ENCODE data around the gene VEZT.

Gene VEZT

DNA sequence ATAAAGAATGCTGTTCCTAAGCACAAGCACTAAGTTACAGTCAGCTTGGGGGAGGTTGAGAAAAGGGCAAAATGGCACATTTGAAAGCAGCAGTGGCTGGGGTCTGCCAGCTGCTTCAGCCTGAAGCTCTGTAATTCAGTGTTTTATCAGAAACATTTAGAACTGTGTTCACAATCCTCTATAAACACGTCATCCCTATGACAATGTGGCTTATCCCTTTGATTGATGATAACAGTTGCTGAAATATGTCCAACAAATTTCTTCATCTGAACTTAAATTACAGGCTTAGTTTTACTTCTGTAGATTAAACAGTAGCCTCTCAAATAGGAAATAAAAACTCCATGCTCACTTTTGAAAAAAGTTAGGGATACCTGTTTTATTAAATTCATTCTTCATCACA is 108.8 kb downstream of the VEZT start:
- no peak for DNase-seq

DNA sequence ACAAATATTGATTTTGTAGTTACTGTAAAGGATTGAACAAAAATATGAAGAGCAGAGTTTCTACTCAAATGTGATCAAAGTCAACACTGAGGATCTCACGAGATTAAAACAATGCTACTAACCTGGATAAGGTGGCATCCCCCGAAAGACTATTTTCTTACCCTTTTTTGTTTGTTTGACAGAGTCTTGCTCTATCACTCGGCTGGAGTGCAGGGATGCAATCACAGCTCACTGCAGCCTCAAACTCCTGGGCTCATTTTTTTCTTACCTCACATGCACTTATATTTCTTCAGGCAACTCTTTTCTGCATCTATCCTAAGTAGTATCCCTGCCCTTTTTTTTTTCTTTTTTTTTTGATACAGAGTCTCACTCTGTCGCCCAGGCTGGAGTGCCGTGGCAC is 109.2 kb downstream of the VEZT start:
- no peak for DNase-seq

DNA sequence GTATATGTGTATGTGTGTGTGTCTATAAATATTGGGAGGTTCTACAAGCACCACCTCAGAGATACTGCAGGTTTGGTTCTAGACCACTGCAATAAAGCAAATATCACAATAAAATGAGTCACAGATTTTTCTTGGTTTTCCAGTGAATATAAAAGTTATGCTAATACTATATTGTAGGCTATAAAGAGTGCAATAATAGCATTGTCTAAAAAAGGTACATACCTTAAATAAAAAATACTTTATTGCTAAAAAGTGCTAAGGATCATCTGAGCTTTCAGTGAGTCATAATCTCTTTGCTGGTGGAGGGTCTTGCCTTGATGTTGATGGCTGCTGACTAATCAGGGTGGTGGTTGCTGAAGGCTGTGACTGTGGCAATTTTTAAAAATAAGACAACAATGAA is 111.1 kb downstream of the VEZT start:
- DNase-seq = no peak

DNA sequence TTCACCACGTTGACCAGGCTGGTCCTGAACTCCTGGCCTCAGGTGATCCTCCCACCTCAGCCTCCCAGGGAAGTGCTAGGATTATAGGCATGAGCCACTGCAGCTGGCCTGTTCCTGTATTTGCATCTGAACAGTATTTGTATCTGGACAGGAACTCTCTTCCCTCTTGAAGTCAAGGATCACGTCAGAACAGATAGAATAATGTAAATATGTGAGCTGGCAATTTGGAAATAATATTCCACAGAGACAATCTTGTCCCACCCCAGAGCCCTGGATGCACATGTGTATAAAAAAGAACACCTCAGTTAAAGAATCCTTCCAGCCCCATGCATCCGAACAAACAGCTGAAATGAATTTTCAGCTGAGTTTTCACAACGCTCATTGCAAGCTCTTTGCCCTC is 118.3 kb downstream of the VEZT start:
- DNase-seq = no peak

DNA sequence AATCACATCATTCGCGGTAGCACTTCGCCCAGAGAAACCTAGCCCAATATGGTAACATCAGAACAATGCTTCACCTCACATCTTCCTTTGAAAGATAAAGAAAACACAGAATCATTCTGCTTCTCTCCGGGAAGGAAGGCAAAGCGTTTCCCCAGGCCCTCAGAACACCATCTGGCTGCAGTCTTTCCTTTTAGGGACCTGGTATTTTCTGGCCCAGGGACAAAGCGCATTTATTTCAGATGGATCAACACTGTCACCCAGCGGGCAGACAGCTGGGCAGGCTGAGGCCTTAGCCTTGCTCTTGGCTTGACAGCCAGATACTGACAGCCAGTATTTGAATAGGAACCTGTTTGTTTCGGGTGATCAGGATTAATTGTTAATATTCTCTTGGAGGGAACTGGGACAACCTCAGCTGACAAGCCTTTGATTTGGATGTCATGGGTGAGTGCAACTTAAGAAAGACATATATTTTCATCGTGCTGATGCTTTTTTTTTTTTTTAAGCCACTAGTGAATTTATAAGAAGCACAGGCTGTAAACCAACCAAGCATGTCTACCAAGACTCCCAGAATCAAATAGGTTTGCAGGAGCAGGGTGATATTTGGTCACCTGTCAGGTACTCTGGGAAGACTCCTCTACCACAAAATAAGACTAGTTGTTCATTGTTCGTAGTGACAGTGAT is 118.9 kb downstream of the VEZT start:
- DNase-seq = peak; percentile 62

DNA sequence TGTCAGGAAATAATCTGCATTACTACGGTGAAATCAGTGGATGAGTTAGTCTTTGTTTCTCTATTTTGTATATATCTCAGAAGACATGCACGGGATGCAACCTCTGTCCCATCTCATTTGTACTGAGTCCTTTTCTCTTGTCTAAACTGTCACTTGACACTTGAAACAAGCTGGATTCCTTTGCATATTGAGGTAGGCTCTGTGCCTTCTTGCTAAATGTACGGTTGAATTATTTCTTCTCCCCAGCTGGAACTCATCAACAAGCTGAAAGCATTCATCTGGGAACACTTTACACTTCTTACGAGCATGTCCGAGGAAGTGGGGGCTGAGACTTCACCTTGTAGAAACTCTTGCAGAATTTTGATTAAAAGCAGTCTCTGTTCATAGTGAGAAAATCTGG is 119.5 kb downstream of the VEZT start:
- no peak for DNase-seq

DNA sequence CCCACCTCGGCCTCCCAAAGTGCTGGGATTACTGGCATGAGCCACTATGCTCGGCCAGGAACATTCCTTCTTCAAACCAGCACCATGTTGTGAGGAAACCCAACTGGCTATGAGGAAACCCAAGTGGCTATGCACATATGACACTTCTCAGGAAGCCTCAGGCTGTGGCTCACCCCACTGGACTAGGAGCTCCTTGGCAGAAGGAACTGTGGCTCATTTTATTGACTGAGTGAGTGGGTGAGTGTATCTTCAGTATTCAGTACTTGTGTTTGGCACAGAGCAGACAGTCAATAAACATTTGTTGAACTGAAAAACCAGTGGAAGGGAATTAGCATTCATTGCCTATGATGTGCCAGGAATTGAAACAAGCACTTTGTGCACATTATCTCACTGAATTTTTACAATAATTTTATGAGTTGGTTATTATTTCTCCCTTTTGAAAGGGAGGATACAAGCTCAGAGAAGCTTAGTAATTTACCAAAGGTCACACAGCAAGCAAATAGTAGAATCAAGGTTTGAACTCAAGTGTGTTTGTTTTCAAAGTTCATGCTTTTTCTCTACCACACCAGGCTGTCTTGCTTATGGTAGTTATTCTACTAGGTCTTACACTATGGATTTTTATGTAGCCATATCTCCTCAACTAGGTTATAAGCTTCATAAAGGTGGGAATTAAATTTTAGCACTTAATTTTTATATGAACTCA is 121.6 kb downstream of the VEZT start:
- no peak for DNase-seq

DNA sequence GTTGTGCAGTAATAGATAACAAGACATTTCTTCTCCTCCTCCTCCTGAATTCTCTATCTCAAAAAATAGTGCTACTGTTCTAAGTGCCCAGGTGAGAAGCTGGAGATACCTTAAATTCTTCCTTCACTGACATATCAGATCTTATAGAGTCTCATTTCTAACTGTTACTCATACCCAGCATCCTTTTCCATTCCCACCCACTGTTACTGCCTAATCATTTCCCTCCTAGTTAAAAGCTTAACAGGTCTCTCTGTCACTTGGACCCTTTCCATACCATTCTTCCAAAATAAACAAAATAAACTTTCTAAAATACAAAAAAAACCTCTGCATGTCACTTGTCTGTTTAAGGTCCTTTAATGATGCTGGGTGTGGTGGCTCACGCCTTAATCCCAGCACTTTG is 124.4 kb downstream of the VEZT start:
- DNase-seq = no peak

DNA sequence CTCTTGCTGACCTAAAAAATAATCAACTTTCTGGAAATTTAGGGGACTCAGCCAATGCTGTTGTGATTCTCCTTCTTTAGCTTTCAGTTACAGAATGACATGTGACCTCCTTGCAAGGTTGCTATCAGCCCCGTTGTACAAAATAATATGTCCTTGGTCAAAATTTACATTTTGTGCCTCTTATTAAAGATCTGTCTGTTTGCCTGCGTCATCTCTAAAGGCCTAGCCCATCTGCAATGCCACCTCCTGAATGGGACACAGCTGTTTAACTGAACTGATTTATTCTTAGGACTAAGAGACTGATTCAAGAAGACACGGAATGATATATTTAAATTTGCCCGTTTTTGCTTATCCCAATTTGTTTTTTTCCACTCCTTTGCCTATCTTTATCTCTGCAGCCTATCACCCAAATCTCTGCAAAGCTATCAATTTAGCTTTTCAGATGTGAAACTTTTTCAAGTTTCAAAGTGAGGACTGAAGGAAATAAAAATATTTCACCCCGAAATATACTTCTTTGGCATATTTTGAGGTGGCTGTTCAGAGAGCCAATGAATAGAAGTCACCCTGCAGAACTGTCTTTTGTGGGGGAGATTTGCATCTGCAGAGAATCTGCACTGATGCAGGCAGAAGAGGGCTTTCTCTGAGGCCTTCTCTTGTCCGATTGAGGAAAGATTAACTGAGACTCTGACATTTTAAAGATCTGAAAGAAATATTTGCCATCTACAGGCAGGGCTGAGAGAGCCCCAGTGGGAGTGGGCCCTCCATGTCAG is 126.0 kb downstream of the VEZT start:
- no peak for DNase-seq

DNA sequence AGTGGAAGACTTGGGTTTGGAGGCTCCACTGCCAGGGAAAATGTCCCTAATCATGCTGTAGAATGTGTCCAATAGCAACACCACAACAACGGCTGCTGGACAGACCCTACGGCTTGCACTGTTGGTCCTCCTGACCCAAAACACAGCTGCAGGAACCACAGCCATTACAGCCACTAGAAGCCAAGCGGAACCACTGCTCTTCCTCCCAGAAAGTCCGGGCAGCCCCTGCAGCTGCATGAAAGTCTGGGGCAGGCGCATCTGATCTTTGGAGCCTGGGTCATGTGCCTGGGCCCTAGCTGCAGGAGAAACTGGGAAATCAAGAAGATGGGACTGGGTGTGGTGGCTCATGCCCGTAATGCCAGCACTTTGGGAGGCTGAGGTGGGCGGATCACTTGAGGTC is 131.7 kb downstream of the VEZT start:
- DNase-seq = no peak

DNA sequence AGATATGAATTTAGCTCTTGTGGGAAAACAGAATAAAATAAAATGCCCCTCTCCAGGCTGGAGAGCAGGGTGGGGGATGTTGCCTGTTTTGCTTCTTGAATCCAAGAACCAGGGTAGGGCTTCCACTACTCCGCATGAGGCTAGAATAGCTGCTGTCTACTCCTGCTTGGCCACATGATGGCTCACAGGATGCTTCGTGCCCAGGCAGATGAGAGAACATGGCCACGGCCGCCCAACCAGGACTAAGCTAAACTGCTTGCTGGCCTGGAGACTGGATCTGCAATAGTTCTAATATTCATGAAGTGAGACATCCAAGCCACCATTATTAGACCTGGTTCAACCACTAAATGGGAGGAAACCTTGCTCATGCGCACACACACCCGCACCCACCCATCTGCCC is 134.1 kb downstream of the VEZT start:
- no peak for DNase-seq
